BJ (cell line): ENCODE measurements around the gene KLHL29. TPM values are rescaled to one million over a fixed set of nuclear protein-coding genes. Genes with fewer than 3 reads are reported as not detected.
A peak's percentile ranks its signal among the peaks of the same experiment; 100 is the strongest.

Source experiments
- CTCF ChIA-PET: fragments of 350-600 bp; formaldehyde crosslinking; extraction: SDS; loops from one replicate; lab custom pipeline; 2021; ENCODE audit warnings: antibody characterized with exemption, inconsistent platforms; lab: Yijun Ruan, JAX
- POLR2A ChIA-PET: fragments of 300-600 bp; sonication (Branson Sonifier 250); formaldehyde crosslinking; extraction: SDS; loops from one replicate; lab custom pipeline; 2021; ENCODE audit warnings: antibody characterized with exemption; lab: Charles Lee
- DNase-seq: peaks from one replicate; pipeline ENCODE4 v3.0.0-alpha.2; 2011; ENCODE audit warnings: low read depth
- H3K27me3 ChIP-seq: 2 replicates; pipeline ENCODE4 v1.6.0; 2011; ENCODE audit warnings: low read length; ENCODE audit not compliant: control insufficient read depth, insufficient read depth
- H3K36me3 ChIP-seq: 2 replicates; pipeline ENCODE4 v1.5.1; 2011; ENCODE audit warnings: low read length; ENCODE audit not compliant: control insufficient read depth, insufficient read depth
- H3K4me3 ChIP-seq: 2 replicates; pipeline ENCODE4 v1.5.1; 2011; ENCODE audit warnings: low read depth, mild to moderate bottlenecking, control low read depth, low read length
- polyA plus RNA-seq: library from polyadenylated mRNA; depleted of rRNA; stranded (reverse); fragments of >200 nt; gene quantifications from 2 replicates; pipeline ENCODE4 v1.2.3, GENCODE V29; 2011
- TF ChIP-seq, protein P1 (sequence below): IDR thresholded peaks from 2 replicates; pipeline ENCODE4 v1.5.1; 2011; ENCODE audit warnings: low read depth, mild to moderate bottlenecking, control low read depth, inconsistent platforms, low read length, moderate library complexity; ENCODE audit not compliant: insufficient read depth

Gene KLHL29
- polyA plus RNA-seq, 1 experiment, result 10.0 TPM

- DNase-seq, result no peak
- Histone ChIP-seq H3K27me3 (no peaks in the 10 kb centered on the region; the same call in 1 of the 2 replicates), H3K4me3 (peak overlapping the region; percentile 24; the same call in 1 of the 2 replicates), H3K36me3 (peaks cover 3% of the 10 kb centered on the region; the same call in 1 of the 2 replicates)
- TF ChIP-seq, protein P1, sequence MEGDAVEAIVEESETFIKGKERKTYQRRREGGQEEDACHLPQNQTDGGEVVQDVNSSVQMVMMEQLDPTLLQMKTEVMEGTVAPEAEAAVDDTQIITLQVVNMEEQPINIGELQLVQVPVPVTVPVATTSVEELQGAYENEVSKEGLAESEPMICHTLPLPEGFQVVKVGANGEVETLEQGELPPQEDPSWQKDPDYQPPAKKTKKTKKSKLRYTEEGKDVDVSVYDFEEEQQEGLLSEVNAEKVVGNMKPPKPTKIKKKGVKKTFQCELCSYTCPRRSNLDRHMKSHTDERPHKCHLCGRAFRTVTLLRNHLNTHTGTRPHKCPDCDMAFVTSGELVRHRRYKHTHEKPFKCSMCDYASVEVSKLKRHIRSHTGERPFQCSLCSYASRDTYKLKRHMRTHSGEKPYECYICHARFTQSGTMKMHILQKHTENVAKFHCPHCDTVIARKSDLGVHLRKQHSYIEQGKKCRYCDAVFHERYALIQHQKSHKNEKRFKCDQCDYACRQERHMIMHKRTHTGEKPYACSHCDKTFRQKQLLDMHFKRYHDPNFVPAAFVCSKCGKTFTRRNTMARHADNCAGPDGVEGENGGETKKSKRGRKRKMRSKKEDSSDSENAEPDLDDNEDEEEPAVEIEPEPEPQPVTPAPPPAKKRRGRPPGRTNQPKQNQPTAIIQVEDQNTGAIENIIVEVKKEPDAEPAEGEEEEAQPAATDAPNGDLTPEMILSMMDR, result no peak
- POLR2A ChIA-PET, result no interaction called here
- CTCF ChIA-PET, result no interaction called here
Observed at GRCh38 chr2:23662941-23663920, 278.3 kb downstream of the KLHL29 start.

DNA sequence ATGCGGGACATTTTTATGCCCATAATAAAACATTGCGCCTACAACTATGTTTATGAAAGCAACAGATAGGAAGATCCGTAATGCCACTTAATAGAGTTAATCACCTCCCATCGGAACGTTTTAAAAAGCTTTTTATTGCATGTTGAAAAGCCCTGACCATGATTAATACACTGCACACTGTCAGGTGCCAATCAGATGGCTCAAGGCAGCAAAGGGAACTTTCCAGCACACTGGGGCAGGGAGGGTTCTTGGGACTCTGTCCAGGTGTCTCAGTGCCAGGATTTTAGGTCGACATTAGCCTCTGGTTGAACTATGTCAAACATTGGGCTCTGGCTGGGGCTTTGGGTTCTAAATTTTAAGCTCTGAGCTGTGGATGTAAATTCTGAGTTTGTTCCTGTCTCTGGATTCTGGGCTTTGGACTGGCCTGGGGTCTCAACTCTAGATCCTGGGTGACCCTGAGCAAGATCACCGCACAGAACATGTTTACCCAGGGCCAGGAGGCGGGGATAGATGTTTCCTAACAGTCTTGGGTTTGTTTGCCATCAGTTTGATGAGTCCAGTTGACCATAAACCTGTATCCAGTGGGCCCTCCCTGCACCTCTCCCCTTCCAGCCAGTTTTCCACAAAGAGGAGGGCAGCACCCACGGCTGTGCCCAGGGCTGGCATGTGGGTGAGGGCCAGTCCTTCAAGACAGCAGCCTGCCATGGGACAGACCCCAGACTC, 279.2 kb downstream of the KLHL29 start:
- TF ChIP-seq, protein P1, result no peak
- Histone ChIP-seq H3K36me3 (peaks cover 3% of the 10 kb centered on the region; the same call in 1 of the 2 replicates), H3K4me3 (no peak overlapping the region), H3K27me3 (no peaks in the 10 kb centered on the region; the same call in 1 of the 2 replicates)
- DNase-seq, result no peak
- CTCF ChIA-PET, result no interaction called here
- POLR2A ChIA-PET, result no interaction called here

DNA sequence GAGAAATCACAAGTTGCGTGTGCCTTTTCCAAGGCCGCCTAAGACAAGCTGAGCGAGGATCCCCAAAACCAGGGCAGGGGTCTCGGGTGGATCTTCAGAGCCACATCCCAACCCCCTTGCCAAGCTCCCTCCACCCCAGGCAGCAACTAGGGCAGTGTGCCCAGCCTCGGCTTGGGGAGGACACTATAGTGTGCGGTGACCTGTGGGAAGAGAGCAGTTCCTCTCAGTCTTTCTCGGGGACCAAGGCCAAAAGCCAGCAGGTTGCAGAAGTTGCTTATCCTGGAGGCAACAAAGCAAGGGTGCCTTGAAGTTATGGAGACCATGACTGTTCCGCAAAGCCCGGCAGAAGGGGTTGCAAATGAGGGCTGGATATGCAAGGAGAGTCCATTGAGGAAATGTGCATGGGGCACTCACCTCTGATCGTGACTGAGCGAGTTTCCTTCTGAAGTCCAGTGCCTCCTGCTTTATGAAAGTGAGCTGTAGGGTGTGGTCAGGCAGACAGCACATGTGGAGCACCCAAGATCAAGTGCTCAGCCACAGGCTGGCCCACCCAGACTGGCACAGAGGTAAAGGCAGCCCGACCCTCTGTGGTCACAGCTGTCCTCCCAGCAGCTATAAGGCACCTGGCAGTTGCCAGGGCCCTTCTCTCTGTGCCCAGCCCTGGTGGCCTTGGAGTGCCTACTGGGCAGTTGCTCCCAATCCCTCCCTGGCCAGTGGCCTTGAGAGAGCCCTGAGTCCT, 281.4 kb downstream of the KLHL29 start:
- TF ChIP-seq, protein P1, result no peak
- no peak overlapping the region for H3K4me3 ChIP-seq
- POLR2A ChIA-PET, result no interaction called here
- no peaks in the 10 kb centered on the region for H3K27me3 ChIP-seq
- DNase-seq, result no peak
- no peaks in the 10 kb centered on the region; the same call in 1 of the 2 replicates for H3K36me3 ChIP-seq
- CTCF ChIA-PET, result no interaction called here

GRCh38 chr2:23666980-23667357, 282.0 kb downstream of the KLHL29 start:
- TF ChIP-seq, protein P1, result no peak
- H3K4me3 ChIP-seq, result no peak overlapping the region
- ChIA-PET POLR2A (no interaction called here), CTCF (no interaction called here)
- DNase-seq, result no peak
- H3K27me3 ChIP-seq, result no peaks in the 10 kb centered on the region
- no peaks in the 10 kb centered on the region; the same call in 1 of the 2 replicates for H3K36me3 ChIP-seq
